ENCODE measurements around the gene LAPTM5. TPM values are rescaled to one million over a fixed set of nuclear protein-coding genes. Genes with fewer than 3 reads are reported as not detected.

The LAPTM5 gene
- total and polyA plus RNA-seq, 10 of the 15 experiments (the other 5 are each of a cell fraction or from before 2014, with no cell fraction given), result 24.1 to 1,034 (median 687) TPM

GRCh38 chr1:30753660-30754123 is 3.9 kb downstream of the LAPTM5 start (continued):
- TF ChIP-seq E4F1 (IDR thresholded peaks at IDR 0.05; ENCODE audit: borderline replicate concordance, partially characterized antibody), result no peak
- peak; percentile 44 for TF ChIP-seq CREM (IDR thresholded peaks at IDR 0.05; ENCODE audit: low read depth)
- TF ChIP-seq SKIL (IDR thresholded peaks at IDR 0.05; ENCODE audit: low read depth, poor library complexity, severe bottlenecking), result no peak
- TF ChIP-seq CUX1 (IDR thresholded peaks at IDR 0.05; ENCODE audit: insufficient replicate concordance, low read depth, low read length), result no peak
- TF ChIP-seq MTA2 (IDR thresholded peaks at IDR 0.05; ENCODE audit: low read depth), result 0 out of 2 replicates have a peak, but pooled peaks have one; percentile 19
- TF ChIP-seq IKZF2 (IDR thresholded peaks at IDR 0.05), result peak; percentile 37 to 52; a peak in 3 of 4 replicates

Data from GM12878 (cell line).